ENCODE results near the gene ST3GAL3.

GRCh38 chr1:43910343-43910742 is 203.0 kb downstream of the ST3GAL3 start:
- TF ChIP-seq CTCF (IDR thresholded peaks at IDR 0.05; ENCODE audit: low read depth, low read length) (no peak), POLR2A (IDR thresholded peaks at IDR 0.05; ENCODE audit: extremely low read depth, insufficient read length) (no peak), MAX (IDR thresholded peaks at IDR 0.05; ENCODE audit: low read depth, low read length) (no peak)

Measured in NB4 (cell line).